Hepatocyte (in vitro differentiated cells): ENCODE data around the gene FBXL15.

Experiments
- CTCF ChIP-seq: fragments of 200-600 bp; sonication (generic); IDR thresholded peaks from 2 replicates; pipeline ENCODE4 v1.5.1; 2016; ENCODE audit warnings: antibody characterized with exemption, mild to moderate bottlenecking; ENCODE audit not compliant: poor library complexity
- EZH2 ChIP-seq: fragments of 200-600 bp; sonication (generic); IDR thresholded peaks from 2 replicates; pipeline ENCODE4 v1.6.1; 2016; ENCODE audit warnings: antibody characterized with exemption, mild to moderate bottlenecking, borderline replicate concordance
- EZH2phosphoT487 ChIP-seq: fragments of 200-600 bp; sonication (generic); IDR thresholded peaks from one replicate; pipeline ENCODE4 v1.6.1; 2018; ENCODE audit warnings: antibody characterized with exemption, mild to moderate bottlenecking, low read depth, moderate library complexity; ENCODE audit not compliant: unreplicated experiment, severe bottlenecking

GRCh38 chr10:102424916-102425315, 4.3 kb downstream of the FBXL15 start:
- TF ChIP-seq CTCF (no peak), EZH2 (no peak), EZH2phosphoT487 (no peak)
